Pulmonary artery endothelial cell (primary cell): Measurements from ENCODE around the gene LMTK2. TPM values are rescaled to one million over a fixed set of nuclear protein-coding genes. Genes with fewer than 3 reads are reported as not detected.
"Not testable (repeated sequence)": the region's sequence is repeated elsewhere in the genome, so short reads cannot be mapped to it uniquely, and the experiment has no call there.

Source experiments
- DNase-seq: peaks from one replicate; pipeline ENCODE4 v3.0.0-alpha.2; 2011; ENCODE audit warnings: low read depth, low spot score
- total RNA-seq: library from RNA; depleted of rRNA; stranded (reverse); fragments of >200 nt; gene quantifications from 2 replicates; pipeline ENCODE4 v1.2.3, GENCODE V29; 2014

LMTK2 gene
- total RNA-seq, 1 donor from 2014 or later, result 10.4 TPM

DNA sequence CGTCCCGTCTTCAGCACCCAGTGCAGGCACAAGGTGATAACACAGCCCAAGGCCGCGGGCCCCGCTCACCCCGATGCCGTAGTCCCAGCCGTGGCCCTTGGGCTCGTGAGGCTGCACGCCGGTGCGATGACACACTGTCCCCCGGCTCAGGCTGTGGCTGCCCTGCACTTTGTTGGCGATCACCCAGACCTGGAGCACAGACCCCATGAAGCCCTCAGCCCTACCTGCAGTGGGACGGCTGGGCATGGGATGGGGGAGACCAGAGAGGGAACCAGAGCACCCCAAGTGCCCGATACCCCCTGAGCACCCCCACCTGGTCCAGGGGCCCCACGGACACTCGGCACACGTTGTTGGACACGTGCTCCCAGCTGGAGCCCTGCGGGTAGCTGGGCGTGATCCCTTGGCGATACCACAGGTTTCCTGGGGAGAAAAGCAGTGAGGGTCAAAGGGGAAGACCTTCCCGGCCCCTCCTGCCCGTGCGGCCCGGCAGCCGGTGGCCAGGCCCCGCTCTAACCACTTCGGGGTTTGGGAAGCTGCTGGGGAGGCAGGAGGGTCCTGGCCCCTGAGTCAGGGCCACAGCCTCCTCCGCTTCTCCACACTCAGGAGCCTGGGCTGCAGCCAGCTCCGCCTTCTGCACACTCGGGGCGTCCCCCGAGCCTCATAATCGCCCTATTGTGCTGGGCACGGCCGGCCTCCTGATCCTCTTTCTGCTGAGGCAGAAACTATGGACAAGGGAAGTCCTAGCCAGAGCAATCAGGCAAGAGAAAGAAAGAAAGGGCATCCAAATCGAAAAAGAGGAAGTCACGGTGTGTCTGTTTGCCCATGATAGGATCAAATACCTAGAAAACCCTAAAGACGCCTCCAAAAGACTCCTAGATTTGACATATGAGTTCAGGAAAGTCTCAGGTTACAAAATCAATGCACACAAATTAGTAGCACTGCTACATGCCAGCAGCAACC is 111.2 kb downstream of the LMTK2 start:
- DNase-seq, result no peak

- not testable (repeated sequence) for DNase-seq
Observed at GRCh38 chr7:98219382-98219781, 112.7 kb downstream of the LMTK2 start.

DNA sequence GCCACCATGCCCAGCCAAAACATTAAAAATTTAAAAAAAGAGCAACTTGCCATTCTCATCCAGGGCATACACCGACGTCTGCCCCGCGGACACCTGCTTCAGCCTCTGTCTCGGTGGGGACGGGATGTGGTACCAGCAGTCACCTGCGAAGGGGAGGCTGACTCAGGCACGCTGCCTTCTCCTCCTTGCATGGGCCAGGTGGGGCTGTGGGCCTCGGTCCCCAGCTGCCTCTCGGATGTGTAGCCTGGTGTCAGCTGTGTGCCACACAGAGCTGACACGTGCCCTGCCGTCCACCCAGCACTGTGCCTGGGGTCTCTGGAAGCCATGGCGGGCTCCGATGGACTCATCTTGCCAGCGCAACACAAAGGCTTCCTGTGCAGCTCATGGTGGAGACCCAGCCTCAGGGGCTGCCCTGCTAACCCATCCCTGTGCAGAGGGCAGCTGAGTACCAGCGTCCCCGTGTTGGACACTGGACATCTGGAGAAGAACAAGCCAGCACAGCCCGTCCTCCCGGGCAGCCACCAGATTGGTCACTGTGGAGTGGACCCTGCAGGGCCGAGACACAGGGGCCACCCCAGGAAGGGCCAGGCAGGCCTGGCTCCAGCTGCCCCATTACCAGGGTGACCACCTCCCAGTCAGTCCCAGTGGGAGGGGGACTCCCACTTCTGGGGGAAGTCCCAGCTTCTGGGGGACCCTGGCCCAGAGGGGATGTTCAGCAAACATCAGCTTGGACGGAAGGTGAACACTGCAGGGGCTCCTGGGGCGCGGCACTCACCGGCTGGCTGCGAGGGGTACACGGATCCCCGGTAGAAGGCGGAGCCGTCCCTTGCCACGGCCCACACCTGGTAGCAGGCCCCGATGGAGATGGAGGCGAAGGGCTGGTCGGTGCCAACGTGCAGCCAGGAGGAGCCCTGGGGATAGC is 115.2 kb downstream of the LMTK2 start:
- DNase-seq, result no peak

DNA sequence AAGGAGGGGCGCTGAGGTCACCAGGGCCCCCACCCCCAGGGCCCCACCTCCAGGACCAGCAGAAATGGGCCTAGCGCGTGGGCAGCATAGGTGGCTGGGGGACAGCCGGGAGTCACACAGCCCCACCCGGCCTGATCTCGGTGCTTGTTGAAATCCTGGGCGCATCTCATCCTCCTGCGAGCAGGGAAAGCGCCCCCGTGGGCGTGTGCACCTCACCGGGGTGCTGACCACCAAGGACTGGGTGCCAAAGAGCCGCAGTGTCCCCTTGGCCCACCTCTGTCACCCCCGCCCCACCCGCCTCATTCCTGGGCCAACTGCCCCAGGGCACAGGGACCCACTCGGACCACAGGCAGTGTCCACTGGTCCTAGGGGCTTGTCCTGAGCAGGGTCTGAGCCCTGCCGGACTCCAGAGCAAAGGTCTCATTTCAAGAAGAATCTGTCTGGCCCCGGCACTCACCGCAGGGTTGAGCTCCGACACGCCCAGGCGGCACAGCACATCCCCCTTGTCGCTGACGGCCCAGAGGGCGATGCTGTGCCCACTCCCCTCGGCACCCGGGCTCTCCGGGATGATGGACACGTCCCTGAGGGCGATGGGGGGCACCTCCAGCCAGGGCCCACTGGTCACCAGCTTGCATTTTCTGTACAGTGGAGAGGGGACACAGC is 116.0 kb downstream of the LMTK2 start:
- no peak for DNase-seq

GRCh38 chr7:98223351-98223897 is 116.8 kb downstream of the LMTK2 start:
- DNase-seq, result no peak

- no peak for DNase-seq
Observed at GRCh38 chr7:98223898-98224700, 117.4 kb downstream of the LMTK2 start.

- no peak for DNase-seq
Observed at GRCh38 chr7:98224701-98225181, 118.1 kb downstream of the LMTK2 start.

DNA sequence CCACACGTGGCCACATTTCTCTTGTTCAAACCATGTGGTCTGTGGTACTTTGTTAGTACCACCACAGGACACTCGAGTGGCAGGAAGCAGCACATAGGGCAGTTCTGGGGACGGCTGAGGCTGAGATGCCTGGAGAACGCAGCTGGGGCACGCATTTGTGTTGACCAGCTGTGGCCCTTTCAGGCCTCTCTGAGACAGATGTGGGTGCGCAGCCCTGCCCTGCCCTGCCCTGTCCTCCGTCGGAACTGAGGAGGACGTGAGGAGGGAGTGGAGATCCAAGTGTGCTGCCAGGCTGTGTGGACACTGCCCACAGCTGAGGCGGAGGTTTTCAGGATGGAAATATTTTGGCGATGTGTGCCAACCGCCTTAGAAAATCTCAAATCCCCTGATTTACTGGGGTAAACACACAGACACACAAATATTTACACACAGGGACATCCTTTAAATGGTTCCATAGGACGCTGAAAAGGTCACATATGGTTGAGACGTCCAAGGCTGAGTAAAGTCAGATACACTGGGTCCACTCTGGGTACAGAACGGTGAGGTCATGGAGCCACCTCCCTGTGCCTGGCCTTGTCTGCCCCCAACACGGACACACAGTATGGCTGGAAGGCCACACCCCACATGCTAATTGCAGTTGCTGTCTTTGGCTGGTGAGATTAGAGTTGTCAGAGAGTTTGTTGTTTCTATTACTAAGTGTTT is 119.4 kb downstream of the LMTK2 start:
- DNase-seq, result no peak

DNA sequence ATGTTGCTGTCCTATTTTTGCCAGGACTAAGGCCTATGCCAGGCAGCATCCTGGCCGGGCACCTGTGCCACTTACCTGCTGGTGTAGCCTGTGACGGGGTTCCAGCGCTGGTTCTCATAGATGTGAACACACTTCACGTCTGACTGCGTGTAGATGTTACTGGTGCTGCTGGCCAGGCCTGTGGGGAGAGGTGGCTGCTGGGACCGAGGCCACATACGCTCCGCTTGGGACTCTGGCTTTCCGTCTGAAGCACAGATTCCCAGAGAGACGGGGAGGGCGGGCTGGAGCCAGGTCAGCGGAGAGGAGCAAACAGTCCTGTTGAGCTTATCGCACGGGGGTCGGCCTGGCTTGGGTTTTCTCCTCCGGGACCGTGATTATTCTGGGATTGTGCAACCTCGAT is 121.3 kb downstream of the LMTK2 start:
- DNase-seq, result no peak

DNA sequence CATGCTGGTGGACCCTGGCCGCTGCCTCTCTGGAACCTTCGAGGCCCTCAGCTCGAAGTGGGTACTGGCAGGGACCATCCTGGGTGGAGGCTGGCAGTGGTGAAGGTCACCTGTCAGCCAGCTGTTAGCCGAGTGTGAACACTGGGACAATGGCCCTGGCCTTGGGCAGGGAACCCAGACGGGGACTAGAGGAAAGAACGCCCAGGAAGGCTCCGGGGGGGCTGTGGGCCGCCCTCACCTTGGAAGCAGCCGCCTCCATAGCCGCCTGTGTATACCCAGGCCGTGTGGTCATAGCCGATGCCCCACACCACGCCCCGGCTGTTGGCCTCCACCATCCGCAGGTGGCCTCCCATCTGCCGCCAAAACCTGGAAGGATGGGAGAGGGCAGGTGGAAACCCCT is 122.1 kb downstream of the LMTK2 start:
- no peak for DNase-seq

GRCh38 chr7:98229441-98229840 is 122.8 kb downstream of the LMTK2 start:
- no peak for DNase-seq

GRCh38 chr7:98229991-98230745 is 123.5 kb downstream of the LMTK2 start:
- DNase-seq, result no peak

DNA sequence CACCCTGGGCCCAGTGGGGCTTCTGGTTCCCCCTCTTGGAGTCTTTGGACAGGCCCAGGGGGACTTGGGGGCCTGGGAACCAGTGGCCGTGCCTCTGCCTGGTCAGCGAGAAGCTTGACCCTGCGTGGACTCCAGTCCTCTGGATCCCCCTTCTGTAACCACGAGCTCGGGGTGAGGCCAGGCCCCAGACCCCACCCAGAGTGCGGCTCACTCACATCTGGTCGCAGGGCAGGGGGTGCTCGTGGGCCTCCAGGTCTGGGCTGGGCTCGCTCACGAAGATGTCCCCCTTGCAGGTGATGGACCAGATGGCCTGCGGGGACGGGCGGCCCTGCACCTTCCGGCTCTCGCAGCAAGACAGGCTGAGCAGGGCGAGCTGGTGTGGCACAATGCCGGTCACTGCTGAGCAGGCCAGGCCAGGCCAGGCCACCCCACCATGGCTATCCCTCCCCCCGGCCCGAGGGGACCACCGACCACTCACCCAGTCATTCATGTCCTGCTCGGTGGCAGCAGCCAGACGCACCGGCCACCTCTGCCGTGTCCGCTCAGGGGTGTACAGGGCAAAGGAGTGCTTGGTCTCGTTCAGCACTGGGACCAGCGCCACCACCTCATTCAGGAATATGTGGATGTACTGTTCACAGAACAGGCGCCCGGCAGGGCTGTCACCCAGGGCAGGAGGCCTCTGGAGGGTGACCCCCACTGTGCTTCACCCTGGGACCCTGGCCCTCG is 124.2 kb downstream of the LMTK2 start:
- no peak for DNase-seq

GRCh38 chr7:98231493-98232262 is 125.0 kb downstream of the LMTK2 start:
- no peak for DNase-seq

GRCh38 chr7:98232263-98232585 is 125.6 kb downstream of the LMTK2 start:
- DNase-seq, result no peak

GRCh38 chr7:98232799-98233198 is 126.1 kb downstream of the LMTK2 start:
- no peak for DNase-seq

GRCh38 chr7:98233219-98234070 is 126.8 kb downstream of the LMTK2 start:
- DNase-seq, result no peak
